NCI-H345 treated with DMSO at 0.1 percent for 48 hours (cell line): Measurements from ENCODE around the gene SRGAP1.
A peak's percentile ranks its signal among the peaks of the same experiment; 100 is the strongest.

ENCODE experiments used
- DNase-seq: peaks from one replicate; lab custom pipeline; 2025; ENCODE audit not compliant: unreplicated experiment; lab: John Stamatoyannopoulos, UW

Gene SRGAP1

DNA sequence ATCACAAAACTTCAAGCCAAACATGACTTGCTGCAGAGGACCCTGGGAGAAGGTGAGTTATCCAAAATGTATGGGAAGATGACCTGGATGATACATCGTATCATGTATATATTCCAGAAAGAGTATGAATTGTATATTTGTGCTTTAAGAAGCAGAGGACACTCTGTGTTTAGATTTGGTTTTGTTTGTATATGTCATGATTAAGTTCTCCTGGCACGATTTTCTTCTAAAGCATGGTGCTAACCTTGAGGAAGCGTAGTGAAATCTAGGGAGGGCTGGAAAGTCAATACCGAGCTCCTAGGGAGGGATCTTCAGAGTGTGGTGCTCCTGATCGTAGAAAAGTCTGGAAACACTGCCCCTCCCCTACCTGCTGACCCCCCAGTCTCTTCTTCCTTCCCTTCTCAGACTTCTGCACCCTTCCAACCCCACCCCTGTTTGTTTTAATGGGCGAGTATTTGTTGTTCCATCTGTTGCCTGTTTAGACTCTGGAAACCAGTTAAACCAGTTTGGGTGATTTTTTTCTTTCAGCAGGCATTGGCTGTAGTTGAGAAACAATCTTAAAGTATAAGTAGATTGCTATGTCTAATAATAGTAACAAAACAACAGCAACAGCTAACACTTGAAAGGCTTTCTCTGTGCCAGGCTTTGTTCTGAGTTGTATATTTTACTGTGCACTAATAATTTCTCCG is 236.0 kb downstream of the SRGAP1 start:
- peak; percentile 31 for DNase-seq

DNA sequence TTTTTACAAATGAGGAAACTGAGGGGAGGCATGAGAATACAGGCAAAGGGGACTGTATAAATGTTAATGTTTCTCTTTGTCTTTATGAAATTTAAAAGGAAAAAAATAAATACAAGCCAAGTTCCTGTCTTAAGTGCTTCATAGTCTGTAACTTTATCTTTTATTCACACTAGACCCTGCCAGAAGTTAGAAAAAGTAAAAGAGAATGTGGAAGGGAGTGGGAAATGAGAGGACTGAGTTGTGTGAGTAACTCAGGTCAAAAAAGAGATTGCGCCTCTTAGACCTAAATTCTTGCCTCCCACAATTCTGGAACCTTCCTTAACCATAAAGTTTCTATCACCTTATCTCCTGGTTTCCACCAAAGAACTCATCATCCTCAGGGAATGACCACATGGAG is 236.5 kb downstream of the SRGAP1 start:
- DNase-seq, result no peak

DNA sequence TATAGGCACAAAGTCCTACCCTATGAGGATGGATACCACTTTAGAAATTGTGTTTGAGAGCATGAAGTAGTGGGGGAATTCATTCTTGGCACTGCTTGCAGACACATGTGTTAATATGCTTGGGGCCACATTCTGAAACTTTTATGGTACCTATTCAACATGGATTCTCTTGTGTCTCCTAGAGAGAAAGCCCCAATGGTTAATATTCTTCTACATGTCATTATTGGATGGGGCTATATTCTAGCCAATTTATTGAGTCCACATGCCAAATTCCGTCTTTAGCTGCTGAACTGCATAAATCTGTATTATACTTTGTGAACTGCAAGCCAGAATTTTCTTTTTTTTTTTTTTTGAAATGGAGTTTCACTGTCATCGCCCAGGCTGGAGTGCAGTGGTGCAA is 237.6 kb downstream of the SRGAP1 start:
- DNase-seq, result no peak

DNA sequence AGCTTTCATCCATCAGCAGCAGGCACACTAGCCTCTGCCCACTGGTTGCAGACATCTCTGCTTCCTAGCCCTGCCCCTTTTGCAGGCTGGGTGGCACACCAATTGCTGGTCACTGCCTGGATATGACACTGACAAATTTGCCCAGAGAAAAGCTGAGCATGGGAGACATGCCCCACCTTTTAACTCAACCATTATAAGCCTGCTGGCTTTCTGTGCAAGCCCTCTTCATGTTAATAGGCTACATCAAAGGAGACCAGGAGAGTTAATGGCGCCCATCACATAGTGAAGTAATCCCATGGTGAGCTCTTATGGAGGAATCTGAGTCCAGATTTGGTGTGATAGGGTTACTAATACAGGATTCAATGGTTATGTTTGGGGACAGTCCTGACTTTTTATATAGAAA is 238.4 kb downstream of the SRGAP1 start:
- no peak for DNase-seq

DNA sequence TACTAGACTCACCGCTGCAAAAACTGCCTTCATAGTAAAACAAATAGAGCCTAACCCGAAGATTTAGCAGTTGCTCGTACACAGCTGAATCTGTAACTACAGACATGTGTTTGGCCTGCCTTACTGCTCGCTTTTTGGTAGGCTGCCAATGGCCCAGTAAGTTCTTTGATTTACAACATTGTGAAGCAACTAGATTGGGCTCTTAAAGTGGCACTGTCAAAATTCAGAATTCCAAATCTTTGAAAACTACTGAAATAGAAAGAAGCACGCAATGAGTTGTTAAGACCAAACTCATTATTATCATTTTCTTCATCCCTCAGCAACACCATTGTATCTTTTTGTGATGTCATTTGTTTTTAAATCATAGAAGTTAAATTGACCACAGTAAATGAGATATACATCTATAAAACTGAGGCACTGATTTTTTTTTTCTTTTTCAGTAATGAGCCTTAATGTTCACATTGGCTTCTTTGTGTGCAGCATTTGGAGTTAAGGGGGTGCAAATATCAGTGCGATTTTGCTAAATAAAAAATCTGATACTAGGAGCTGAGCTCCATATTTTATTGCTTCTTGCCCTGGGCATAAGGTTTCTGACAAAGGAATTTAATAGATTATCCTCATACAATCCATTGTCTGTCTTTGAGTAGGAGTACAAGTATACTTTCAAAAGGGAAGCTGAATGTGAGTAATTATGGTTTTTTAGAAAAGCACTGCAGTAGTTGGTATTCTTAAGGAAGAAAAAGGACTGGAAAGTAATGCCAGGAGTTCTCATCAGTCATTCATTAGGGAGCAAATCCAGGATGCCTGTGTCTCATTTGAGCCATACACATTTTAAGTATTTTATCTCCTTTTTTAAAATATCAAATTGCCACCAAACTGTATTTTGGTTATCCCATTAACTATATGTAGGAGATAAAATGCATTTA is 239.0 kb downstream of the SRGAP1 start:
- DNase-seq, result no peak

DNA sequence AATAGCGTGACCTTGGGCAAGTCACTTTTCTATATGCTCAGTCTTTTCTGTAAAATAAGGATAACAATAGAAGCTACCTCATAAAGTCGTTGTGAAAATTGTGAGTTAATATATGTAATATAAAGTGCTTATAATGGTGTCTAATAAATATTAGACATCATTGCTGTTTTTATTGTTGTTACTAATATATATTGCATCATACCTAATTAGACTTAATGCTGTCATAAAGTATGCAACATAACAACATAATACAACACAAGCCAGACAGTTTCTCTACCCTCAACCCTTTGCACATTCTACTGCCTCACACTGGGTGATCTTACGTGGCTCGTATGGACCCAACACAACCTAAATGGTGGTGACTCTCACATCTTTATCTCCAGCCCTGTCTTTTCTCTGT is 240.7 kb downstream of the SRGAP1 start:
- DNase-seq, result no peak

DNA sequence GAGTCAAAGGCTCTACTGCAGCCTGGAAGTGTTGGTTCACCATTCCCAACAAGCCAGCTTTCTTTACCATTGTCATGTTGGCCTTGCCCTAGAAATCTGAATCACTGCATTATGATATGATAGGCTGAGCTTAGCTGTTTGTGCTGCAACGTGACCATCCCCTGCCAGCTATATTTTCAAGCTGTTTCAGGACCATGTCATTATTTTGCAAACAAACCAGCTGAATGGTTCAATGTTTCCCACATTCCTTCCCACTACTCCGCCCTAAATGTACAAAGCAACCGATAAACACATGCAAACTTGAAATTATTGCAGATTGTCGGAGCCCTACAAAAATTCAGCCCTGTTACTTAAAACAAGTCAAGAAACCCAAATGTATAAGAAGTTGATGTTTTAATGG is 241.5 kb downstream of the SRGAP1 start:
- DNase-seq, result no peak

DNA sequence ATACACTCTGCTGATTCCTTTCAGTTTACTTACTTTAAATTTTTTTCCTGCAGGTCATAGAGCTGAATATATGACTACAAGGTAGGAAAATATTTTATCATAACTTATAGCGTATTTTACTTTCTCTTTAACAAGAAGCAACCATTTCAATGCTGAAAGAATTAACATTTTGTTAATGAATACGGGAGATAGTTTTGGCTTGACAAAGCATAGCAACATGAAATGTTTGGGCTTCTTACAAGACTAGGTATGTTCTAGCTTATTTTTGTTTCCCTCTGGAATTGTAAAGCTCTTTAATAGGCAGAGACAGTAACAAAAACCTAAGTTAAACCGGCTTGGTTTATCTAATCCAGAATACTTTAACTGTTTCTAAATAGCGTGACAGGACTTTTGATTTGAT is 242.4 kb downstream of the SRGAP1 start:
- DNase-seq, result no peak

DNA sequence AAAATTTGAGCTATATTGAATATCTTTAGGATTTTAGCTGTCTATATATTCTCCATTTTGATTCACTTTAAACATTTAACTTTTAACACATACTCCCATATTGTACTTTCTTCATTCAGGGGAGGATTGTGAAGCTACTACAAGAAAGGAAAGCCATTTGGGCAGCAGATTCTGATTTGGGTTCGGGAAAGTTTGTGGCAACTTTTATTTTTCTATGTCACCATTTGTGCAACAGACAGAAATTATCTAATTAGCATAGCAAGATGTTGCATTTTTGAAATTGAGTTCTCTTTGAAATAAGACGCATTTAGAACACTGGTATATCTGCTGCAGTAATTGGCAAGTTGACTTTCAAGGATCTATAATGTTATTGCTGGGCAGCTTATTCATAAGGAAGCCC is 243.3 kb downstream of the SRGAP1 start:
- DNase-seq, result no peak

DNA sequence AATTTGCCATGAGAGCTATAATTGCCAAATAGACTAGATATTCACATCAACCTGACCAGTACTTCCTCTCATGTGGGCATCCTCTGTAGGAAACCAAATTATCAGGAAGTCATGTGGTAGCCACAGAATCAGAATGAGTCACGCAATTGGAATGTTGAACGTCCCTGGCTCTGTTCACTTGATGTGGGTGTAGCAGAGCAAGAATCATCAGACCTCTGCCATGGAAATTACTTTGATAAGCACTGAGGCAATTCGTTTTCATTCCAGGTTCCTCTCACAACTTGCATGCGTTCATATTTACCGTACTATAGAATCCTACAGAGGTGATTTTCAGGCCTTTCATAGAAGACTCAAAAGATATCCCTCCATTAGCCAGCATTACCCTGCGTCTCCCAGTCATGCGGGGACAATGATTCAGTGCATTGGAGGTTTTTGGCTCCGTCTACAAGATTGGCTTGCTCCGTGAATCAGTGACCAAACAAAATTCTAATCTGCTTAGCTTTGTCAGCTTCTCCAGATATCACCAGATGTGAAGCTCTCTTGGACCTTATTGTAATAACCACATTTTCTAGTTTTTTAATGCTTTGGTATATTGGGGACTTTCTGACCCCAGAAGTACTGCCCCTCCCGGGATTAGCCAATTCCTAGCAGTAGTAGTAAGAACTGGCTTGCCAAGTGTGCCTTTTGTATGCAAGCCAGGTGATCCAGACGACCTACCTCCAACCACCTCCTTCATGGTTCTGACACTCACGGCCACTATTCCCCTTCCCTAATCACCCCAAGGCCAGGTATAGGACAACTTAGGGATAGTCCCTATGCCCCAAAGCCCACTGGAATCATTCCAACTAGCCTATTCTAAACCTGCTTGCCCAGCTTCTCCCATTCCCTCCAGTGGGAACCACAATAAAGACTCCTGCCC is 244.2 kb downstream of the SRGAP1 start:
- DNase-seq, result no peak

DNA sequence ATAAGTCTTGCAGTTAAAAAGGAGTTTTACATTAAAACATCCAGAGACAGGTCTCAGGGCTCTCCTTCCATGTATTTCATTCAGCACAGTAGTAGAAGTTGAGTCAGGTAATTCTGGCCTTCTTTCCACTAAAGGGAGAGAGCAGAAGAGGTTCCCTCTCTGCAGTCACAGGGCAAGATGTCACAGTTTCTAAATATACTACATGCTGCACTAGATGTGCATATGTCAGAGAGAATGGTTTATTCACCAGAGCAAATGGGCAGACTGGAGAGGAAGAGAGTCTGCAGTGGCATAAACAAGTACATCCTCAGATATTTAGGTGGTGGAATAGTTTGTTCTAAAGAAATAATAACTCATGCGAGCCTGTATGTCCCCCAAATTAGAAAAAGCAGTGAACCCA is 245.5 kb downstream of the SRGAP1 start:
- no peak for DNase-seq

DNA sequence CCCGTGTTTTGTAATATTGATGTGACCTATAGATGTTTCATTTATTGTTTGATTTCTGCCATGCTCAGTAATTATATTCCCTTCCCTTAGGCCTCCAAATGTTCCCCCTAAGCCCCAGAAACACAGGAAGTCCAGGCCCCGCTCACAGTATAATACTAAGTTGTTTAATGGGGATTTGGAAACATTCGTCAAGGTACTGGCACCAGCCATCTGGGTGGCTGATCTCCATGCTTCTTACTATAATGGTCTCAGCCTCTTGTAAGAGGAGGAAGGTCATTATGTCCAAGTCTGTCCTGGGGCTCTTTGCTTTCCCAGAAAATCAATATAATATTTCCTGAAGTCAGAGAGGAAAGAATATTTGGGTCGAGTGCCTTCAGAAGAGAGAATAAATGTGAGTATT is 246.7 kb downstream of the SRGAP1 start:
- no peak for DNase-seq

DNA sequence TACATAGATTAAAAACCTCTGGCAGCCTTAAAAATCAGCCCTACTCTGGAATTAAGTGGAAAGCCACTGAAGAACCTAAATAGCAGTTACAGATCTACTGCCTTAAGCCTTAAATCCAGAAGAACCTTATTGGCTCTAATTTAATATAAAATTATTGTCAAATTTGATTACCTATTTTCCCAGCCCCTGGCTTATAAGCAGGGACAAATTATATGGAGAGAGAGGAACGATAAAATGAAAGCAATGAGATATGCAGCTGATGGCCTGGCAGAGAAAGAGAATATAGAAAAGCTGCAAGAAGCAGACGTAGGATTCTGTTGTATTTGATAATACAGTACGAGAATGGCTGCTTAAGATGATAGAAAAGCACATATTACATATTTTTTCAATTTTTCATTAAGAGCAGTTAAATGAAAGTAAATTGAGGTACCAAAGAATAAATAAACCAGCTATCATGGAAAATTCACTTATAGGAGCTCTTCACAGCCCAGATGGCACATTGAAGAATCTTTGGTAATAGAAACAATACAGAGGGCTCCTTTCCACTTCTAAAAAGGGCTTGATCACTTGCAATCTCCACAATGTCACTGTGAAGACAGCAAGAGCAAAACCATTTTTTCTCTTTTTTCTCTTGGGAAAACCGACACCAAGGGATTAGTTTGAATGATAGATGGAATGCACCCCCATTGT is 248.2 kb downstream of the SRGAP1 start:
- no peak for DNase-seq

DNA sequence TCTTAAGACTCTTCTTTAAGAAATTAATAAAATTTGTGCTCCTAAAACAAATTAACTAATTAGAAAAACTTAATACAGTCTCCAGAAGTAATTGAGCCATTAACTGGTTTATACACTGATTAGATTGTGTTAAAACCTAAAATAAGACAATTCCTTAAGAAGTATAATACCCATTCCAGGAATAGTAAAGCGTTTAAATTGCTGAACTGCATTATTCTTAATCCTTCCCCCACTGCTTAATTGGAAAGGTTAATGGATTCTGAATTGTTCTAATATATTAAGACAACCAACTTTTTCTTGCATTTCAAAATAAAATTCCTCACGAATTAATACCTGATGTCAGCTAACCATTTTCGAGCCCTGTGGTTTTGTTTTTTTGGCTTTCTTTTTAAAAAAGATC is 249.2 kb downstream of the SRGAP1 start:
- DNase-seq, result no peak

DNA sequence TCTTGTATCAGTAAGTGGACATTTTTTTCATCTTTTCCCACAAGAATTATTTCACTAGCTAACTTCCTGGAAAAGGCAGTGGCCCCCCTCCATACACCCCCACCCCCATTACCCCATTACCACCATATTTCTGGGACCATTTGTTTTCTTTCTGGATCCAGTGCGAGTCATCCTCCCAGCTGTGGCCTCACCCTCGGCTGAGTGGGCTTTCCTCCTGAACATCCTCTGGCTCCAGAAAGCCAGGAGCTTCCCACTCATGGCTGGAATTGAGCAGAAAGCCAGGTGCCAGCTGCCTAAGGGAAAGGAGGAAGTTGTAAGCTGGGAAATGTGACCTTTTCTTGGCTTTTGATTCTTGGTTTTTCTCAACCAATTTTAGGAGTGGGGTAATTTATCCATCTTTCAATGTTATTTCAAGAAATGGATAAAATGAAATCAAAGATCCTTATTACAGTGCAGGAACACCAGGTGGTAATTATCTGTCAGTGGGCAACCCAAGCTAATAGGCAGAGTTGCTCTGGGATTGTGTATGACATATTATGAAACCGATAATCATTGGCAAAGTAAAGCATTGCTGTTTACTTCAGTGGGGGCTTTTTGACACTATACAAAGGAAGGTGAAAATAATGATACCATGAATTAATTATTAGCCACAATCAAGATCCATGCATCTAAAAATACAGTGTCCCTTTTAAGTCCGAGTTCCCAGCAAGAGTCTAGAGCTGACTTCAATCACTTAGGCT is 253.0 kb downstream of the SRGAP1 start:
- no peak for DNase-seq

DNA sequence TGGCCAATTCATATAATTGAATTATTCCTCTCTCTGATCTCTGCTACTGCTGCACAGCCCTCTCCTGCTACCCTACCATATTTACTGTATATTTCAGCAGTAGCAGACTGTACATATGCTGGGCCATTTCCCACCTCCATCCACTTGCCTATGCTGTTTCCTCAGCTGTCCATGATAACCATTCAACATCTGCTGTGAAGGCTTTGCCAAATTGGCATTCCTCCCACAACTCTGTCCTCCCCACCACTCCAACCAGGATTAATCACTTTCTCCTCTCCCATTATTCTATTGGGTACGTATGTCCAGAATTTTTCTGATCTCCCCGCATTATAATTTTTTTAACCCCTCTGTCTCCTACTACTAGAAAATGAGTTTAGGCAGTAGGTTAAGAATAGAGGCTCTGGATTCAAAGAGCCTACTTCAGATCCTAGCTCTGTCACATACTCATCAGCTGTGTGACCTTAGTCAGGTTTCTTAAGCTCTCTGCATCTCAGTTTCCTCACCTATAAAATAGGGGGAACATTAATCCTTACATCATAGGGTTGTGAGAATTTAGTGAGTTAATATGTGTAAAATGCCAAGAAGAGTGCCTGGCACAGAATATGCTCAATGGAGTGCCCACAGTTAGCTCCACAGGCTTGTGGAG is 254.3 kb downstream of the SRGAP1 start:
- no peak for DNase-seq

DNA sequence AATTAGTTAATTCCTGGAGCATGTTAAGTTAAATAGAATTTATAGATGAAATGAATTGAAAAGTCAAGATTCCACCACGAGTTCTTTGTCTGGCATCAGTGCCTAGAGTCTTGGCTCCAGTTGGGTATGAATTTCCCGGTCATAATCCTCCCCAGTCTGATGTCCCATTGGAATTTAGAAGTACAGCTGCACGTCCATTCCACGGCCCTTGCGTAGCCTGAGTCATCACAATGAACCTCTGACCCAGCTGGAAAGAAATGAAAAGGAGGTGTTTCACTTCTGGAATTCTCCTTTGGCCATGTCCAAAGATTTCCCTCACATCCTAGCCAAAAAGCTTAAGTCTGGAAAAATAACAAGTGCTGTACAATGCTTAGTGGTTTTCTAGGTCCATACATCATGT is 254.9 kb downstream of the SRGAP1 start:
- no peak for DNase-seq

DNA sequence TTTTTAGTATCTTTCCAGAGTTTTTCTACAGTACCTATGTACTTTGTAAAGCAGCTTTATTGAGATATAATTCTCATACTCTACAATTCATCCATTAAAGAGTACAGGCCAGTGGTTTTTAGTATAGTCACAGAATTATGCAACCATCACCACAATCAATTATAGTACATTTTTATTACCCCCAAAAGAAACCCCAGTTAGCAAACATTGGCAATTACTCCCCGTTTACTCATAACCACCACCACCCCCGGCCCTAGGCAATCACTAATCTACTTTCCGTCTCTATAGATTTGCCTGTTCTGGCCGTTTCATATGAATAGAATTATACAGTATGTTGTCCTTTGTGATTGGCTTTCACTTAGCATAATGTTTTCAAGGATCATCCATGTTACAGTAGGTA is 257.8 kb downstream of the SRGAP1 start:
- DNase-seq, result no peak

DNA sequence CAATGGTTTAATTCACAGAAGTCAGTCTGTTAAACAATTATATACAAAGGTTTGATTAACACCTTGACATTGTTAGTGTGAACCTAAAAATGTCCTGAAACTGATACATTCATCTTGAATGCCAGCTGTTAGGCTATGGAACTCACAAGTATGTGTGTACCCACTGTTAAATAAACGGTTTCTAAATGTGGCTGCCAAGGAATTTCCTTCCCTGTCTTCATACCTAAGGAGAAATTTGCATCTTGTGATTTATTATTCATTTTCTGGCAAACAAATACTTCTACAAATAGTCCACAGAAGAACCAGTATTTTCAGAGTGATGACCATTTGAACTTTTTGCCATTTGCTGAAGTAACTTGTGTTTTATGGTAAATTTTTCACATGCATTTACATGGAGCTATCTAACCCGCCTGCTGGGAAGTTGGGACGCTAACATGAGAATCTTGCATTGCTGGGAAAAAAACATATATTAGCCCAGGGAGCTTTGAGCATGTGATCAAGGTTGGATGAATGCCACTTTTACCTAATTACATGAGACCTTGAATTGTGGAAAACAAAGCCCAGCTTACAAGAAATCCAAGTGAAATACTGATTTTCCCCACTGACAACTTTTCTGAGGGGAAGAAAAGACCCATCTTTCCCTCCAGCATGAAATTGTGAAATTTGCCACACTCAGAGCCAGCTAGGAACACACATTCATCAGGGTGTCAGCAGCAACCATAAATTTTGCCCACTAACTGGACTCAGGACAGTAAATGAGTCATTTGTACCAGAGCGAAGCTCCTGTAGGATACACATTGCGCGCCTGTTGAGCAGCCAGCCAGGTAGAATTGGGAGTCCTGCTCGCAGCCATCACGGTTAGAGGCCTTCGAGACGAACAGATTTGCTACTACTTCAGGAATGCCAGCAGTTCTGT is 259.6 kb downstream of the SRGAP1 start:
- DNase-seq, result no peak
